Neural progenitor cell (in vitro differentiated cells): Measurements from ENCODE around the gene FAM20C. TPM values are rescaled to one million over a fixed set of nuclear protein-coding genes. Genes with fewer than 3 reads are reported as not detected.
"Not testable (repeated sequence)": the region's sequence is repeated elsewhere in the genome, so short reads cannot be mapped to it uniquely, and the experiment has no call there.

Source experiments
- DNase-seq: peaks from one replicate; pipeline ENCODE4 v3.0.0-alpha.2; 2016; ENCODE audit warnings: low spot score
- H2AFZ ChIP-seq: fragments of 200-600 bp; sonication (generic); replicated peaks from 2 replicates; pipeline ENCODE4 v1.6.1; 2016; ENCODE audit warnings: antibody characterized with exemption
- H3F3A ChIP-seq: fragments of 200-600 bp; sonication (generic); 2 replicates; pipeline ENCODE4 v1.6.1; 2016; ENCODE audit warnings: antibody characterized with exemption, low read depth
- H3K27ac ChIP-seq: fragments of 200-600 bp; sonication (generic); 2 replicates; pipeline ENCODE4 v1.5.1; 2016; ENCODE audit warnings: mild to moderate bottlenecking
- H3K27me3 ChIP-seq: fragments of 200-600 bp; sonication (generic); 2 replicates; pipeline ENCODE4 v1.6.1; 2016; ENCODE audit warnings: mild to moderate bottlenecking, moderate library complexity
- H3K36me3 ChIP-seq: fragments of 200-600 bp; sonication (generic); 2 replicates; pipeline ENCODE4 v1.5.1; 2016
- H3K4me1 ChIP-seq: fragments of 200-600 bp; sonication (generic); 2 replicates; pipeline ENCODE4 v1.6.1; 2016; ENCODE audit warnings: mixed run types
- H3K4me2 ChIP-seq: fragments of 200-600 bp; sonication (generic); 2 replicates; pipeline ENCODE4 v1.6.1; 2016
- H3K4me3 ChIP-seq: fragments of 200-600 bp; sonication (generic); 2 replicates; pipeline ENCODE4 v1.5.1; 2016
- H3K79me2 ChIP-seq: fragments of 200-600 bp; sonication (generic); 2 replicates; pipeline ENCODE4 v1.6.1; 2016; ENCODE audit warnings: low read depth
- H3K9ac ChIP-seq: fragments of 200-600 bp; sonication (generic); 2 replicates; pipeline ENCODE4 v1.6.1; 2016
- H3K9me3 ChIP-seq: fragments of 200-600 bp; sonication (generic); 2 replicates; pipeline ENCODE4 v1.5.1; 2016; ENCODE audit warnings: low read depth
- H4K20me1 ChIP-seq: fragments of 200-600 bp; sonication (generic); 2 replicates; pipeline ENCODE4 v1.6.1; 2016; ENCODE audit warnings: low read depth
- H3K27ac Mint-ChIP-seq: 3 replicates; pipeline ENCODE4 v1.8.0; 2021; ENCODE audit warnings: mixed read lengths
- H3K27me3 Mint-ChIP-seq: 2 replicates; pipeline ENCODE4 v1.8.0; 2022; ENCODE audit warnings: low read depth, mild to moderate bottlenecking, inconsistent platforms, moderate library complexity, mixed read lengths; ENCODE audit not compliant: insufficient read depth
- H3K36me3 Mint-ChIP-seq: 3 replicates; pipeline ENCODE4 v1.8.0; 2021; ENCODE audit warnings: mixed read lengths
- H3K4me1 Mint-ChIP-seq: 3 replicates; pipeline ENCODE4 v1.8.0; 2021; ENCODE audit warnings: mixed read lengths
- H3K4me3 Mint-ChIP-seq: 3 replicates; pipeline ENCODE4 v1.8.0; 2021; ENCODE audit warnings: mild to moderate bottlenecking, moderate library complexity, mixed read lengths
- H3K9me3 Mint-ChIP-seq: 3 replicates; pipeline ENCODE4 v1.8.0; 2020; ENCODE audit warnings: mixed read lengths
- EZH2 ChIP-seq: fragments of 200-600 bp; sonication (generic); IDR thresholded peaks from 2 replicates; pipeline ENCODE4 v1.6.1; 2017; ENCODE audit warnings: antibody characterized with exemption, mild to moderate bottlenecking, moderate library complexity
- EZH2phosphoT487 ChIP-seq: fragments of 200-600 bp; sonication (generic); IDR thresholded peaks from 2 replicates; pipeline ENCODE4 v1.6.1; 2017; ENCODE audit warnings: antibody characterized with exemption
- total RNA-seq: library from RNA; depleted of rRNA; stranded (reverse); fragments of >200 nt; gene quantifications from 2 replicates; pipeline ENCODE4 v1.2.3, GENCODE V29; 2015; ENCODE audit warnings: low replicate concordance
- TF ChIP-seq, protein P1 (sequence below): fragments of 200-600 bp; sonication (generic); IDR thresholded peaks from 2 replicates; pipeline ENCODE4 v1.5.1; 2017; ENCODE audit warnings: antibody characterized with exemption, mild to moderate bottlenecking

FAM20C gene
- total RNA-seq, 1 donor from 2014 or later = 3.8 TPM

GRCh38 chr7:181738-182137 is 10.6 kb upstream of the FAM20C start:
- no peaks in the 10 kb centered on the region for H3F3A ChIP-seq
- H3K36me3 ChIP-seq = no peaks in the 10 kb centered on the region
- peaks cover 6% of the 10 kb centered on the region for H3K27me3 ChIP-seq
- no peaks in the 10 kb centered on the region for H3K27me3 Mint-ChIP-seq
- TF ChIP-seq, protein P1, sequence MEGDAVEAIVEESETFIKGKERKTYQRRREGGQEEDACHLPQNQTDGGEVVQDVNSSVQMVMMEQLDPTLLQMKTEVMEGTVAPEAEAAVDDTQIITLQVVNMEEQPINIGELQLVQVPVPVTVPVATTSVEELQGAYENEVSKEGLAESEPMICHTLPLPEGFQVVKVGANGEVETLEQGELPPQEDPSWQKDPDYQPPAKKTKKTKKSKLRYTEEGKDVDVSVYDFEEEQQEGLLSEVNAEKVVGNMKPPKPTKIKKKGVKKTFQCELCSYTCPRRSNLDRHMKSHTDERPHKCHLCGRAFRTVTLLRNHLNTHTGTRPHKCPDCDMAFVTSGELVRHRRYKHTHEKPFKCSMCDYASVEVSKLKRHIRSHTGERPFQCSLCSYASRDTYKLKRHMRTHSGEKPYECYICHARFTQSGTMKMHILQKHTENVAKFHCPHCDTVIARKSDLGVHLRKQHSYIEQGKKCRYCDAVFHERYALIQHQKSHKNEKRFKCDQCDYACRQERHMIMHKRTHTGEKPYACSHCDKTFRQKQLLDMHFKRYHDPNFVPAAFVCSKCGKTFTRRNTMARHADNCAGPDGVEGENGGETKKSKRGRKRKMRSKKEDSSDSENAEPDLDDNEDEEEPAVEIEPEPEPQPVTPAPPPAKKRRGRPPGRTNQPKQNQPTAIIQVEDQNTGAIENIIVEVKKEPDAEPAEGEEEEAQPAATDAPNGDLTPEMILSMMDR = no peak
- TF ChIP-seq EZH2 (no peak), EZH2phosphoT487 (no peak)
- no peak overlapping the region for H3K27ac ChIP-seq
- no peaks in the 10 kb centered on the region for H3K36me3 Mint-ChIP-seq
- no peak overlapping the region for H3K4me2 ChIP-seq
- peak overlapping the region; percentile 66 for H3K27ac Mint-ChIP-seq
- H4K20me1 ChIP-seq = no peaks in the 10 kb centered on the region
- H3K9ac ChIP-seq = no peak overlapping the region
- DNase-seq = no peak
- H2AFZ ChIP-seq = no peak overlapping the region
- peaks cover 7% of the 10 kb centered on the region for H3K4me1 Mint-ChIP-seq
- H3K79me2 ChIP-seq = no peaks in the 10 kb centered on the region
- H3K4me1 ChIP-seq = no peaks in the 10 kb centered on the region
- H3K4me3 Mint-ChIP-seq = no peak overlapping the region
- no peaks in the 10 kb centered on the region for H3K9me3 Mint-ChIP-seq
- H3K4me3 ChIP-seq = no peak overlapping the region
- no peaks in the 10 kb centered on the region for H3K9me3 ChIP-seq

DNA sequence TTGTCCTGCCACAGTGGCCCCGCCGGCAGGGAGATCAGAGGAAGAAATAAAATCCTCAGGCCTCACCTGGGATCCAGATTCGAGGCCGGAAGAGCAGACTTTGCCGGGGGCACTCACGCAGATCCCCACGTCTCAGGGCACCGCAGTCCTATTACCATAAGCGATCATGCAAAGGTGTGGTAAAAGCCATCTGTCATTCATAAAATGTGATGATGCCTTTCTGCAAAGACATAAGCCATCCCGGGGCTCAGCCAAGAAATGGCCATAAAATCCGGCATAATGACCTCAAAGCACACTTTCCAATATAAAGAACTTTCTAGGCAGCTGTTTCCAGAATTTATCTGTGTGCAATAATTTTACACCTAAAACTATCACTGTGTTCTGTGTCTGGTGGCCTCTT is 9.9 kb upstream of the FAM20C start:
- not testable (repeated sequence) for H3K4me3 Mint-ChIP-seq, H3K36me3 ChIP-seq, H3K9me3 ChIP-seq, H2AFZ ChIP-seq, H3K36me3 Mint-ChIP-seq, H3K4me2 ChIP-seq, H3K9me3 Mint-ChIP-seq, H3K9ac ChIP-seq, H3K27me3 ChIP-seq, DNase-seq, H3K79me2 ChIP-seq, H3K4me3 ChIP-seq, H3K27ac Mint-ChIP-seq, H3K4me1 ChIP-seq, H3K27ac ChIP-seq, H3F3A ChIP-seq, H4K20me1 ChIP-seq, H3K27me3 Mint-ChIP-seq
- peaks cover 11% of the 10 kb centered on the region for H3K4me1 Mint-ChIP-seq

- H3K9me3 Mint-ChIP-seq = no peaks in the 10 kb centered on the region
Measured at GRCh38 chr7:183496-184292, 8.7 kb upstream of the FAM20C start.

More at GRCh38 chr7:183496-184292, 8.7 kb upstream of the FAM20C start:
- Histone ChIP-seq H3K27me3 (peaks cover 13% of the 10 kb centered on the region), H4K20me1 (no peaks in the 10 kb centered on the region), H2AFZ (no peak overlapping the region), H3K4me3 (no peak overlapping the region), H3K4me1 (peaks cover under 1% of the 10 kb centered on the region), H3K79me2 (no peaks in the 10 kb centered on the region), H3F3A (no peaks in the 10 kb centered on the region), H3K9ac (no peak overlapping the region), H3K9me3 (no peaks in the 10 kb centered on the region), H3K27ac (no peak overlapping the region), H3K4me2 (no peak overlapping the region), H3K36me3 (no peaks in the 10 kb centered on the region)
- no peak for DNase-seq
- no peaks in the 10 kb centered on the region for H3K36me3 Mint-ChIP-seq
- no peak for TF ChIP-seq EZH2
- TF ChIP-seq EZH2phosphoT487 = no peak
- TF ChIP-seq, protein P1 = no peak
- peaks cover 17% of the 10 kb centered on the region for H3K4me1 Mint-ChIP-seq
- no peak overlapping the region for H3K4me3 Mint-ChIP-seq
- H3K27ac Mint-ChIP-seq = no peak overlapping the region
- no peaks in the 10 kb centered on the region for H3K27me3 Mint-ChIP-seq
